ENCODE data around the gene SYTL2.

Gene SYTL2

DNA sequence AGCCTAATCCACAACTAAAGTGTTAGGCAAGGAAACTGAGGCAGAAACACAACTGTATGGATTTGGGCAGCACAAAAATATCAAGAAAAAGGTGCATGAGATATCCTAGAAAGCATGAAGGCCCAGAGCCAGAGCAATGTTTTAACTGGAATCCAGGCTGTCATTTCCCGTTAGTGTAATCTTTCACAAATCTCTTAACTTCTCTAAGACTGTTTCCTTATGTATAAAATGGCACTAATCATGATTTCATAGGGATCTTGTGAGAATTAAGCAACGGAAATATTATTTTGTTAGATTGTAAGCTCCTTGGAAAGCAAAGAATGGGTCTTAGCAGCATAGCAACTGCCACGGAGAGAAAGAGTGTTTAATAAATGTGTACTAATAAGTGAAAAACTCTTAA is 14.7 kb upstream of the SYTL2 start:
- no peak for DNase-seq

DNA sequence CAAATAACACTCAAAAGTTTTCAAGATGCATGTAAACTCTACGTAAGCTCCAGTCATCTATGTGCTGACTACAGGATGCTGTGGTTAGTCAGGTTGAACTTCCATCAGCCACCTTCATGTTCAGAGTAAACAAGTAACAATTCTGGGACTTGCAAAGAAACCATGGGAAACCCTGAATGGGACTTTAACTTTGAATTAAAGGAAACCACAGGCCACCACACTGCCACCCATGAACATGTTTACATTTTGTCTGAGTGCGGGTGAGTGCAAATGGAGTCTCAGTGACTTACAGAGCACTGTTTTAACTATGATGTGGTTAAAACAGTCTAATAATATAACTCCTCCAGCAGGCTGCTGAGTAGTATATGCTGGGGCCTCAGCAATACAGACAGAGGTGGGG is 12.9 kb upstream of the SYTL2 start:
- DNase-seq = no peak

DNA sequence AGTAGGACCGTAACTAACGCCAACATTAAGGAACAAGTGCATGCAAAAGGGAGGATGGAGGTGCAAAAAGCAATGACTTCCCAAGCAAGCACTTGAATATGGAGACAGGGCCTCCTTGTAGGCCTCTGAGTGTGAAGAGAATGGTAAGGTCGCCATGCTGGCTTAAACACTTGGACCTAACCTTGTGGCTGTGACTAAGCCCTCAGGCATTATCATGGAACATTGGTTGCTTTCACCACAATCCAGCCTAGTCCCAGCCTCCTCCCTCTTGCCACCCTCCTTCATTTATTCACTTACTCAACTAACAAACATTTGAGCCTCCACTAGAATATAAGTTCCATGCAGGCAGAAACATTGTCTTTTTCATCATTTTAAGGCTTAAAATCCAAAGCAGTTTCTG is 11.9 kb upstream of the SYTL2 start:
- no peak for DNase-seq

DNA sequence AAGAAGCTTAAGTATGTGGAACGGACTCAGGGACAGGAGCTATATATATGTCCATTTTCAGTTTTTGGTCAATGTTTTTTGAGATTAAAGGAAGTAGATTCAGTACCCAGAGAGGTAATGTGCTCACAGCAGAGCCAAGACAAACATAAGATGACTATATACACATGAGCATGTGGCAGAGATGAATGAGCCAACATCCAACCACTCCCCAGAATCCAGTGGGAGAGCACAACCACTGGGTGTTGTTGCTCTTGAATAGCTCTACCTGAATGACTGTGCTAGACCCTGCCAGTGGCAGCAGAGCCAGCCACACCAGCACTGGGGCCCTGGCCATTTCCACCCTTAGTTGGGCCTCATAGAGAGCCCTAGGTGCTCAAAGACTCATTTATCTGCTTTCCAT is 10.7 kb upstream of the SYTL2 start:
- no peak for DNase-seq

DNA sequence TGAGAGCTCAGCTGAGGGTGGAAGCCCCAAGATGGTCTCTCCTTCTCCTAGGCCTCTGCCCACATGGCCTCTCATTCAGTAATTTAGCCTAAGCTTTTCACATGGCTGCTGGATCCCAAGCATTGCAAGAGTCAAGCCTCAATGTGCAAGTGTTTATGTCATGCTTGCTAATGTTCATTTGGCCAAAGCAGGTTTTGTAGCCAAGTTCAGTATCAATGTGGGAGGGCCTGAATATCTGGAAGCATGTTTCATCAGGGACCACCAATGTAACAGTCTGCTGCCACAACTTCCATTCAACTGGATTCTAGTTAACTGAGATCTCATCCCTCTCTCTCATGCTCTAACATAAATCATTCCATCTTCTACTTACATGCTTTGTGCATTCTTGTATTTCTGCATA is 8.5 kb upstream of the SYTL2 start:
- no peak for DNase-seq

DNA sequence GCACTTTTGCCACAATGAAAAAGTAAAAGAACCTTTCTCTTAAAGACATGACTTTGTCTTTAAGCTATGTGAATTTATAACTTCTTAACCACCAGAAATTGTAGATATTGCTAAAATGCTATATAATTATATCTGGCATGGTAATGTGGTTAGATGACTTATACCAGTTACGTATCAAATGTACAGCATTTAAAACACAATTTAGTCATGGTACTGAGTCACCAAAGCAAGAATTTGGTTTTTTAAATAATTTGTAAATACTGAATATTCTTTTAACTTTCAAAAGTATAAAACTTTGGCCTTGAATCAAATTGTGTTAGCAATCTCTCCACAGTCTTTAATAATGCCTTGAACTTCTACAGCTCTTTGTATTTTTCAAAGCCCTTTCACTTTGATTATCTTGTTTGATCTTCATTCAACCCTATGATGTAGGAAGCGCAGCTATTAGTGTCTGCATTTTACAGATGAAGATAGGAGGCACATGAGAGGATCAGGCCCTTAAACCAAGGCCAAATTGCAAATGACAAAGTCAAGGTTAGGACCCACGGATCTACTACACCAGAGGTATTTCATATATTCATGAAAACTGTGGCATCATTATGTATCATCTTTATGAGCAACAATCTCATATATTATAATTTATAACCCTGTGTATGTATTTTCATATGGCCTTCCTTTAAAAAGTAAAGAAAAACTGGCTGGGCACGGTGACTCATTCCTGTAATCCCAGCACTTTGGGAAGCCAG is 4.4 kb upstream of the SYTL2 start:
- DNase-seq = no peak

DNA sequence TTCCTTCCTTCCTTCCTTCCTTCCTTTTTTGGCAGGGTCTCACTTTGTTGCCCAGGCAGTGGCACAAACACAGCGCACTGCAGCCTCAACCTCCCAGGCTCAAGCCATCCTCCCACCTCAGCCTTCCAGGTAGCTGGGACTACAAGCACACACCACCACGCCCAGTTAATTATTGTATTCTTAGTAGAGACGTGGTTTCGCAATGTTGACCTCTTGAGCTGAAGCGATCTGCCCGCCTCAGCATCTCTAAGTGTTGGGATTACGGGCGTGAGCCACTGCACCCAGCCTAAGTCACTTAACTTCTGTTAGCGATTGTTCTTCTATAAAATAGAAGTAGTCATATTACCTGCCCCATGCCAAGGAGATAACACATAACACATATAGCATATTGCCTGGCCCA is 2.8 kb upstream of the SYTL2 start:
- no peak for DNase-seq

DNA sequence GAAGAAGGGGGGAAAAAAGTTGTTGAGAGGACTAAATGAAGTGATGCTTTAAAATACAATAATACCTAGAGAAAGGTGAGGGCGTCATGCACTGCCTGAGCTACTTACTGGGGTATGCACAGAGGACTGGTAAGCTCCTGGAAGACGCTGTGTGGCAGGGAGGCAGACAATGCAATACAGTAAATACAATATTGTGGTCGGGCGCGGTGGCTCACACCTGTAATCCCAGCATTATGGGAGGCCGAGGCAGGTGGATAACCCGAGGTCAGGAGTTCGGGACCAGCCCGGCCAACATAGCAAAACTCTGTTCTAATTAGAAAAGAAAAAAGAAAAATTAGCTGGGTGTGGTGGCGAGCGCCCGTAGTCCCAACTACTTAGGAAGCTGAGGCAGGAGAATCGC is 683 bp upstream of the SYTL2 start:
- no peak for DNase-seq

DNA sequence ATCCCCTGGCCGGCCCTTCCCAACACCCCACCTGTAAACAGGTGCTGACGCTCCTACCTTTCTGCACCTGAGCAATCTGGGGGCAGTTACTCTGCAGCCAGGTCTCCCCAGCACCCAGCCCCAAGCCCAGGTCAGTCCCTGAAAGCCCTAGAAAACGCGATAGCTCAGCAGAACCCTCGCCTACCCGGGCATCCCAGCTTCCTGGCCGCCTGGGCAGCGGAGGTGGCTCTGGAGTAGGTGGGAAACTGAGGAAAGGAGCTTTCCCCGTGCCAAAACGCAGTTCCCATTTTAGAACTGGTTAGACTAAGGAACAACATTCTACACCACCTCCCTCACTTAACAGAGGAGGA is 445 bp downstream of the SYTL2 start:
- DNase-seq = no peak

DNA sequence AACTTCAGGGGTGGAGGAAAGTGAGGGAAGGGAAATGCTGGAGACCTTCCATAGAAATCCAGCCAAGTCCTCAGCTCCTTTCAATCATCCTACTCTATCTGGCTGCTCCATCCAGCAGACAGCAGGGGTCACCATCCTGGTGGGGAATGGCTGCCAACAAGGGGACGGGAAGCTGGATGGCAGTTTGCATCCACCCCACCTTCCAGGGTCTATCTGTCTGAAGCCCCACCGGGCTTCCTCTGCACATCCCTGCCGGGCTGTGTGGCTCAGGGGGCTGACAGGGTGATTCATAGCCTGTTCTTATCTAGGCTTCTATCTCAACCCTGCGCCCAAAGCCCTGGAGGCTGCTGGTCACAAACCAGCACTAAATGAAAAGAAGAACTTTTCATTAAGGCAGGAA is 1.1 kb downstream of the SYTL2 start:
- no peak for DNase-seq

DNA sequence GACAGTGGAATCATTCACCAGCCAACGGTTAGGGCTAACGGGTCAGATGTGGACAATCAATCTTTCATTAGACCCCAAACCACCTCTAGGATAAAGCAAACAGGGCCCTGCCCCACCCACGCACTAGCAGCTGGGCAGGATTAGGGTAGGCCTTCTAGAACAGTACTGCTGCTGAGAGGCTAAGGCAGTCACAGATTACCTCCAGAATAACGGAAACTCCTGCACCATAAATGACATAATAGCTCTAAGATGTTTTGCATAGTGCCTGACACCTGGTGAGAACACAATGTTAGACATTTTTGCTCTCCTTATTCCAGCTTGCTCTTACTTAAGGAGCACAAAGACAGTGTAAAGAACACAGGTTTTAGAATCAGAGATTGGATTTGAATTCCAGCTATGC is 1.8 kb downstream of the SYTL2 start:
- DNase-seq = no peak

DNA sequence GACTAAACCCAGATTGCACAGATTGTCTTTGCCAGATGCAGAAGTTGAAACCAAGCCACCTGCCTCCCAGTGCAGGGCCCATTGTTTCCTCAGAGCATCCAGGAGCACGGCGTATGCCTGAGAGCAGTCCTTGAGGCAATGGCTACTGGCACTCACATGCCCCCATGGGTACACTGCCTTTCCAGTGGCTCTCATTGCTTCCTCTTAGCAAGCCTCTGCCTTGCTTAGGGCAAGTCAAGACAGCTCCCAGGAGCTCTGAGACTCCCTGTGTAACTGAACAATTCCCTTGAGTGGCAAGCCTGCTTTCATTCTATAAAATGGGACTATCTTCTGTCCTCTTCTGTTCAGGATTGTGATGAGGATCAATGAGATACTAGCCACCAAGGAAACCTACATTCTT is 4.1 kb downstream of the SYTL2 start:
- no peak for DNase-seq

DNA sequence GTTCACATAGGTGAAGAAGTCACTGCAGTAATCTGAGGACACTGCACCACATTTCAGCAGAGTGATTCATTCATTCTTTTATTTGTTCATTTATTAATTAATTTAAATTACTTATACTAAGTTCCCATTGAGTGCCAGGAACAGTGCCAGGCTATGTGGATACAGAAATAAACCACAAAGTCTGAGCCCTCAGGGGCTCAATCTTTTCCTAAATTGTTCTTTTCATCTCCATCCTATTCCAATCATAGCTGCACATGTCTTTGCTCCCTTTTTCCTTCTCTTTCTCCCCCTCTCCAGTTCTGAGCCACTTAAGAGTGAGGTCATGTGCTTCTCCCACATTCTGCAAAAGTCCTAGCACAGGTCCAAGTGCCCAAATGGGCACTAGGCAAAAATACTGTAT is 4.9 kb downstream of the SYTL2 start:
- DNase-seq = no peak

DNA sequence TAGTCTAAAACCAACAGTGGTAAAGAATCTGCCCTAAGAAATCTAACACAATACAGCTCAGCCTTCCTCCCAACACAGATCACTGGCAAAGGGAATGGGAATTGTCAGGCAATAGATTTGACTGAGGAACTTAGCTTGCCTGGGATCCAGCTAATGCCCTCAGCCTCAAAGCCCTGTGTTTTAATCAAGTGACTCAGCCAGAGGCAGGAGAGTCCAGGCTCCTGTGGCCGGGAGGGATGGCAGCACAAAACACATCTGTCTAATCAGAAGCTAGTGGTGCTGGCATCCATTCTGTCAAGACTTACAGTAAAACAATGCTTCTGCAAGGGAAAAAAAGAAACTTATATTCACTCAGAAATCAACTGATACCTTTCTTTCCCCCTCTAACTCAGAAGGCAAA is 5.6 kb downstream of the SYTL2 start:
- DNase-seq = no peak

DNA sequence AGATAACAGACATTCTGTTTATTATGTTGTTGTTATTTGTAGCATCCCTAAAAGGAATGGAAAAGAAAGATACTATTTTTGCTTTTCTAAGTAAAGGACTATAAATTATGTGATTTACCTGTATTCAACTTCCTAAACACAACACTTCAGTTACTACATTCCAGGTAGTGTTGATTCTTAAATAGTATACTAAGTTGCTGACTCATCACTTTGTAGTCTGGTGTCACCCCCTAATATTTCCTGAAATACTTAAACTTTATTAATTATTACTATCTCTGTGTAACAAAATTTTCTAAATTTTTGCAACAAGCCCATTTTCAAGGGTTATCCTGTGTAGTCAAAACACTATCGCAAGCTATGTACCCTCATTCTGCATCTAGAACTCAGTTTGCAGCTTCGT is 7.0 kb downstream of the SYTL2 start:
- DNase-seq = no peak

DNA sequence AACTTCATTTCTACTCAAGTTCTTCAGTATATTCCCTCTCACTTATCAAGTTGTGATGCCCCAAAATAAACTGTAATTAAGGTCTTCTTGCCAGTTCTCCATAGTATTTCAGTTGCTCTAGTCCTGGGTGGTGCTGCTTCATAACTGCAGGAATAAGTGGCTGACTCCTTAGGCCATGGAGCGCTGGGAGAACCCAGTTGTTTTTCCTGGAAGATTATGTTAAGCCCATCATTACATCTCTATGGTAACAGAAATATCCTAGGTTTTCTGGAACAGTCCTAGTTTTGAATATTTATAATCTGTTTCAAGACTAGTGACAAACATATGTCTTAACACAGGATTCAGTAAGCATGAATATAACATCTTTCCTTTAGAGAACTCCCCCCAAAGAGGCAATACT is 7.6 kb downstream of the SYTL2 start:
- no peak for DNase-seq

DNA sequence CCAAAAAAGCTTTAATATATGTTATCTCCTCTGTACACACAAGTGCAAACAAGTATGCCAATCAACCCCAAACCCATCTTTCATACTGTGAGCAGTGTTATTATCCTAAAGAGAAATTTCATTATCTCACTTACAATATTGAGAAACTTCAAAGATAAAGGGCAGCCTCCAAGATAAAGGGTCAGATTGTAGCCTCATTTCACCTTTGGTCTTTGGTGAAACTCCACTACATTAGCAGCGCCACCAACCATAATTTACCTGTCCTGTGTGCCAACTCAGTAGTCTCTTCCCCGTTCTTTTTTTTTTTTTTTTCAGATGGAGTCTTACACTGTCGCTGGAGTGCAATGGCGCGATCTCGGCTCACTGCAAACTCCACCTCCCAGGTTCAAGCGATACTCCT is 9.4 kb downstream of the SYTL2 start:
- no peak for DNase-seq

DNA sequence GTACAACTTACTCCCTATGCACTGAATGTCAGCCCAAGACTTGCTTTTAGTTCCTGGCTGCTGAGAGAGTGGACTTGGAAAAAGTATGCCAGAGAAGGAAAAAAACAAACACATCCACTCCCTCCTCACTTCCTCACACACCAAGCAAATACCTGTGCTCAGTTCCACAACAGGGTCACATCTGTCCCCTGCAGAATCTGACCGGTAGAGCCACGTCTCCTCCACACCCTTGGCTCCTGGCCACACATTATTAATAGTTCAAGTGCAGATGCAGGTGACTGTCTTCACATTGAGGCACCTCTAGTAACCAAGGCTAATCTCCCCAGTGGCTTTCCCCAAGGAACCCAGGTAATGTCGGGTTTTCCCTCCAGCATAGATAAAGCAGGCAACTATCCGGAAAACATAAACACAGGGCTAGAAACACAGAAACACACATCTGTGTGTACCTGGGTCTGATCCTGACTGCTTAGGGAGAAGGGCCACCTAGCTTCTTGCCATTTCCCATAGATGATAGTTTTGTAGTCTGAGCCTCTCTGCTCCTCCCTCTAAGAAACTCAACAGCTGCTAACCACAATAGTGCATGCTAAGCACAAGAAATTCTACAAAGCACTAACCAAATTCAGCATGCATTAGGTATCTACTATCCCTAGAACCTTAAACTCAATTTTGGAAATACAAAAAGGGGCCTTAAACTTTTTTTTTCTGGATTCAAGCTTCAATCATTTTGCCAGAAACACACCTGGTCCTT is 10.2 kb downstream of the SYTL2 start:
- DNase-seq = no peak

DNA sequence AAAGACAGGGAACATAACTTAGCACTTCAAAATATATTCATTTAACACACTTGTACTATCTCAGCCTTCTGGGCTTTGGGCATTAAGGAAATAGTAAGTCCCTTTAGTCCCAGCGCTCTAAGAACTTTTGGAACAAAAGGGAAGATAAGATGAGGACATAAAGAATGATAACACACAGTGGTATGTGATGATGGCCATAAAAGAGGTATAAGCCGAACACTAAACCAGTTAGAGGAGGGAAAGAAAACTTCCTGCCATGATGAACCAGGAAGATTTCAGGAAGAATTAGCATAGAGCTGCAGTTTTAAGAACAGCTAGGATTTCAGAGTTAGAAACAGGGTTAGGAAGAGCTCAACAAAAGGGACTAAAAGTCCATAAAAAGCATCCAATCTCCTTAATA is 11.8 kb downstream of the SYTL2 start:
- no peak for DNase-seq

DNA sequence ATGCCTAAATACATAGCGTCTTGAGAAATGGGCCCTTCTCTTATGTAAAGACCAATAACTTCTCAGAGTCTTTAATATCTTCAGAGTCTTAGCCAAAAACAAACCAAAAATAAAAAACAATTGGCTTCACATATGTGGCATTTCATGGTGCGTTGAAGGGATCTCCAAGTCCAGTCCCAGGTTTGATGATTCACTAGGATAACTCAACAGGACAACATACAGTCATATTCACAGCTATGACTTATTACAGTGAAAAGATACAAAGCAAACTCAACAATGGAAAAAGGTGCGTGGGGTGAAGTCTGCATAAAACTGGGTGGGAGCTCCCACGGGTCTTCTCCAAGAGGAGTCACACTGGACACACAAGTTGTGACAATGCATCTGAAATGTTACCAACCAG is 12.6 kb downstream of the SYTL2 start:
- no peak for DNase-seq

DNA sequence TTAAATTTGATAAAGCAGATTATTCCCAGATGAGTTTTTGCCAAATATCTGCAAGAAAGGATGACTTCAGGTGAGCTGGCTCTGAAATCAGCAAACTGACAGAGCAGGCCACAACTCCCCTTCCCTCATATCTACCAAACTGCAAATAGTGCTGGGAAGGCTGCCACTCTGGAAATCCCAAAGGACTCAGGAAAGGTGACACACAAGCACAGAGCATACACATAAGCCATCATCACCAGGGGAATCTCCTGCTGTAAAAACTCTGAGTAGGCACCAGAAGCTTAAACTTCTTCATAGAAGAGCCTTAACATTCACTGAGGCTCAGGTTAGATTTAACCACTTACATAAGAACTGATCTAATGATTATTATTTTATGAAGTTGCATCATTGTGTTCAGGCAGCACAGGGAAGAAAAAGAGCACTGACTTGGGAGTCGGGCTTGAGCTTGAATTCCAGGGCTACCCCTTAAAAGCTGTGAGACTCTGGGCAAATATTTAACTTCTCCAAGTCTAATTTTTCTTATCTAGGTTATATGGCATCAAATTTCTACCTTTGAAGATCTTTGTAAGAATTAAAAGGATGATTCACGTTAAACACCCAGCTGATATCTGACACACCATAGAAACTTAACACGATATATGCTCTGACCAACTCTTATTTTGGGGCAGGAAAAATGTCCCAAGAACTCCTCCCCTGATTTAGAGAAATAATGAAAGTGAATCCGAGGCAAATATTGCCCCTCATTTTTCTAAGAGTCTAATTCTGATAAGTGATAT is 15.0 kb downstream of the SYTL2 start:
- no peak for DNase-seq

DNA sequence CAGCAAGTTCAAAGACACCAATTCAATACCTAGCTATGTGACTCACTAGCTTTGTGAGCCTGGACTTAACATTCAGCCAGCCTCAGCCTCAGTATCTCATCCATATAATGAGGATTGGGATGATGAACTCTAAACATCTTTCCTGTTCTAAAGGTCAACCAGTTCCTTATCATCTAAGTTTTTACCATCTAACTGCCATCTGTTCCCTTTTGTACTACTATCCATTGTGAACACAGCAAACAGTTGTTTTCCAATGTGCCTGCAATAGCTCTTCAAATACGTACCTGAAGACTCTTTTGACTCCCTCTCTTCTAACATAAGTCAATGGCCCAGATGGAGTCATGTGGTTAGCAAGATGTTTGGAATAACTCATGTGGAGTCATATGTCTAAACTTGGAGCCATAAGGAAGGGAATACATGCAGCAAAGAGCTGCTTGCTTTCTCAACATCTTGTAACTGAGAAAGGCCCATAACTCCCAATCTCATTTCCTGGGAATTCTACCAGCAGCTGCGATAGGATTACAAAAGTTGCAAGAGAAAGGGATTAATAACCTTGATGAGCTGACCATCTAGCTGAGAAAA is 19.4 kb downstream of the SYTL2 start:
- no peak for DNase-seq

DNA sequence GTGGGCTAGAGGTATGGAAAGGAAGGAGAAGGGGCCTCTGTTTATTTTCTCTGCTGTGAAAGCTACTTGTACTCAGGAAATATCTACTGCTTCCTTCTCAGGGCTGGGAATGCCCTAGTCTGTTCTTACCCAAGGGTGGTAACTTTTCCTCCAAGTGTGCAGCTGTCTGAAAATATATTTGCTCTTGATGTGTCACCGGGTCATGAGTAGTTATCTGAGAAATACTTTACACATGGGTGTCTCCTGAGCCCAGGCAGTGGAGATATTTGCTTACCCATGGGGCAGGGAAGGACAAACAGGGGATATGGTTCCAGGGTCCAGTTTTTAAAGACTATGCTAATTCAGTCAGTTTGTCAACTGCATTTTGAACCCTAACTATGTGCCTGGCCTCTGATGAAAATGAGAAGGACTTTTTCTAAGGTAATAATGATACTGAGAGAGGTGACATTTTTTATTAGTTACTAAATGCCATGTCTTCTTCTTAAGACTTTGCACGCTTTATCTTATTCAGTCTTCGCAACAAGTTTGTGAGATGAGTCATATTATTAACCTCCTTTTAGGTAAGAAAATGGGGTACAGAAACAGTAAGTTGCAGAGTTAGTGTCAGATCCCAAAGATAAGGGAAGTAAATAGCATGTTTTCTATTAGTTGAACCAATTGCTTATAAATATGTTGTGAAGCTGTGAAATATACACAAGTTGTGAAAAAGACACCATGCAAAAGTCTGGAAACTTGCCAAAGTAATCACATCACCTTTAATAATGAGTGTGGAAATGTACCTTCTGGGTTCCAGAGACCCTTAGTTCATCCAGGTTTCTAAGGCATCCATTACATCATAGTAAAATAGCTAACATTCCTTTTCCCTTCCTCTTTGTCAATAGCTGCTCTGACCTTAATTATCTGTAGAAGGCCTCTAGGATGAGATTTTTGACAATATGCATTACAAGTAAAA is 22.9 kb downstream of the SYTL2 start:
- no peak for DNase-seq

Measured in inflammatory macrophage treated with lipopolysaccharide for 4 hours (primary cell).